Left renal pelvis (tissue), 4 donors: ENCODE measurements around the gene RNU1-3. TPM values are rescaled to one million over a fixed set of nuclear protein-coding genes. Genes with fewer than 3 reads are reported as not detected.
"Not testable (repeated sequence)": the region's sequence is repeated elsewhere in the genome, so short reads cannot be mapped to it uniquely, and the experiment has no call there.

Experiments
- DNase-seq, 4 donors: peaks; one replicate each; pipeline ENCODE4 v3.0.0-alpha.2; 2013; ENCODE audit warnings: low read depth in 4 of 4, low spot score in 3 of 4
- polyA plus RNA-seq, 4 donors: library from polyadenylated mRNA; unstranded; fragments of 120-200 nt; gene quantifications; one replicate each; pipeline ENCODE4 v1.2.1, GENCODE V29; 2013; ENCODE audit not compliant: insufficient read length in 4 of 4

RNU1-3 gene
- polyA plus RNA-seq, 4 donors: not detected

GRCh38 chr1:16641159-16641975 is 25.4 kb downstream of the RNU1-3 start:
- DNase-seq: not testable (repeated sequence)

GRCh38 chr1:16639091-16640031 is 27.4 kb downstream of the RNU1-3 start:
- DNase-seq: not testable (repeated sequence)

GRCh38 chr1:16637941-16638778 is 28.6 kb downstream of the RNU1-3 start:
- not testable (repeated sequence) for DNase-seq

GRCh38 chr1:16636551-16637195 is 30.1 kb downstream of the RNU1-3 start:
- DNase-seq: not testable (repeated sequence)

- not testable (repeated sequence) for DNase-seq
These were observed 30.8 kb downstream of the RNU1-3 start for GRCh38 chr1:16635959-16636358.

GRCh38 chr1:16633540-16634282 is 33.0 kb downstream of the RNU1-3 start:
- not testable (repeated sequence) for DNase-seq

GRCh38 chr1:16632044-16632850 is 34.5 kb downstream of the RNU1-3 start:
- DNase-seq: not testable (repeated sequence)

- no peak for DNase-seq
These were observed 35.3 kb downstream of the RNU1-3 start for GRCh38 chr1:16631248-16632043.

- no peak for DNase-seq
These were observed 36.0 kb downstream of the RNU1-3 start for GRCh38 chr1:16630661-16631247.

GRCh38 chr1:16629916-16630530 is 36.7 kb downstream of the RNU1-3 start:
- DNase-seq: not testable (repeated sequence)

GRCh38 chr1:16628361-16629111 is 38.2 kb downstream of the RNU1-3 start:
- no peak for DNase-seq

- DNase-seq: not testable (repeated sequence)
These were observed 40.3 kb downstream of the RNU1-3 start for GRCh38 chr1:16626409-16626983.

GRCh38 chr1:16625497-16626408 is 41.0 kb downstream of the RNU1-3 start:
- no peak for DNase-seq

- not testable (repeated sequence) for DNase-seq
These were observed 42.7 kb downstream of the RNU1-3 start for GRCh38 chr1:16623812-16624719.
